Astrocyte (in vitro differentiated cells and primary cell): ENCODE data around the gene ZDHHC11B. TPM values are rescaled to one million over a fixed set of nuclear protein-coding genes. Genes with fewer than 3 reads are reported as not detected.
"Not testable (repeated sequence)": the region's sequence is repeated elsewhere in the genome, so short reads cannot be mapped to it uniquely, and the experiment has no call there.

ENCODE experiments used
- DNase-seq: peaks from one replicate; pipeline ENCODE4 v3.0.0-alpha.2; 2010; ENCODE audit warnings: low read depth
- FAIRE-seq: peaks from 2 replicates; lab custom pipeline; 2011; peaks lifted over from hg19 to GRCh38; lab: Jason Lieb, UNC
- H2AFZ ChIP-seq: 2 replicates; pipeline ENCODE4 v1.6.0; 2012; ENCODE audit warnings: low read depth, low read length, inconsistent platforms
- H3K27ac ChIP-seq: 2 replicates; pipeline ENCODE4 v1.5.1; 2011; ENCODE audit warnings: low read depth, low read length, inconsistent platforms
- H3K27me3 ChIP-seq: 2 replicates; pipeline ENCODE4 v1.6.0; 2011; ENCODE audit warnings: low read length, inconsistent platforms; ENCODE audit not compliant: insufficient read depth
- H3K36me3 ChIP-seq: 2 replicates; pipeline ENCODE4 v1.5.1; 2011; ENCODE audit warnings: low read length, inconsistent platforms; ENCODE audit not compliant: insufficient read depth
- H3K4me1 ChIP-seq: 2 replicates; pipeline ENCODE4 v1.5.1; 2011; ENCODE audit warnings: low read length, inconsistent platforms; ENCODE audit not compliant: insufficient read depth
- H3K4me2 ChIP-seq: 2 replicates; pipeline ENCODE4 v1.6.0; 2012; ENCODE audit warnings: low read length, inconsistent platforms
- H3K4me3 ChIP-seq: 2 replicates; pipeline ENCODE4 v1.5.1; 2011; ENCODE audit warnings: low read depth, mild to moderate bottlenecking, low read length, inconsistent platforms; ENCODE audit not compliant: insufficient read depth
- H3K79me2 ChIP-seq: 2 replicates; pipeline ENCODE4 v1.6.0; 2012; ENCODE audit warnings: mild to moderate bottlenecking, low read length, inconsistent platforms; ENCODE audit not compliant: insufficient read depth
- H3K9ac ChIP-seq: 2 replicates; pipeline ENCODE4 v1.6.0; 2012; ENCODE audit warnings: mild to moderate bottlenecking, low read length, inconsistent platforms
- H3K9me3 ChIP-seq: 2 replicates; pipeline ENCODE4 v1.5.1; 2012; ENCODE audit warnings: low read depth, mild to moderate bottlenecking, low read length, inconsistent platforms; ENCODE audit not compliant: insufficient read depth
- H4K20me1 ChIP-seq: 2 replicates; pipeline ENCODE4 v1.6.0; 2012; ENCODE audit warnings: low read length, inconsistent platforms; ENCODE audit not compliant: insufficient read depth
- H3K27ac Mint-ChIP-seq: one replicate; pipeline ENCODE4 v1.8.0; 2021; ENCODE audit warnings: mild to moderate bottlenecking, mixed read lengths; ENCODE audit not compliant: unreplicated experiment
- H3K27me3 Mint-ChIP-seq: one replicate; pipeline ENCODE4 v1.8.0; 2021; ENCODE audit warnings: low read depth, mixed read lengths; ENCODE audit not compliant: unreplicated experiment
- H3K36me3 Mint-ChIP-seq: one replicate; pipeline ENCODE4 v1.8.0; 2021; ENCODE audit warnings: low read depth, mixed read lengths; ENCODE audit not compliant: unreplicated experiment
- H3K4me1 Mint-ChIP-seq: one replicate; pipeline ENCODE4 v1.8.0; 2021; ENCODE audit warnings: low read depth, mixed read lengths; ENCODE audit not compliant: unreplicated experiment
- H3K4me3 Mint-ChIP-seq: one replicate; pipeline ENCODE4 v1.8.0; 2021; ENCODE audit warnings: mild to moderate bottlenecking, moderate library complexity, mixed read lengths; ENCODE audit not compliant: unreplicated experiment
- H3K9me3 Mint-ChIP-seq: one replicate; pipeline ENCODE4 v1.8.0; 2021; ENCODE audit warnings: mild to moderate bottlenecking, mixed read lengths; ENCODE audit not compliant: unreplicated experiment
- CTCF ChIP-seq: IDR thresholded peaks from 2 replicates; pipeline ENCODE4 v1.5.1; 2011; ENCODE audit warnings: low read depth, mild to moderate bottlenecking, inconsistent platforms, low read length, moderate library complexity; ENCODE audit not compliant: insufficient read depth
- EZH2 ChIP-seq: IDR thresholded peaks from 2 replicates; pipeline ENCODE4 v1.6.1; 2012; ENCODE audit warnings: mild to moderate bottlenecking, low read length, inconsistent platforms; ENCODE audit not compliant: insufficient read depth
- total RNA-seq: library from RNA; stranded (reverse); gene quantifications from 2 replicates; pipeline ENCODE4 v1.2.1, GENCODE V29; 2021

The ZDHHC11B gene
- total RNA-seq, 1 donor from 2014 or later, result 0.23 TPM

DNA sequence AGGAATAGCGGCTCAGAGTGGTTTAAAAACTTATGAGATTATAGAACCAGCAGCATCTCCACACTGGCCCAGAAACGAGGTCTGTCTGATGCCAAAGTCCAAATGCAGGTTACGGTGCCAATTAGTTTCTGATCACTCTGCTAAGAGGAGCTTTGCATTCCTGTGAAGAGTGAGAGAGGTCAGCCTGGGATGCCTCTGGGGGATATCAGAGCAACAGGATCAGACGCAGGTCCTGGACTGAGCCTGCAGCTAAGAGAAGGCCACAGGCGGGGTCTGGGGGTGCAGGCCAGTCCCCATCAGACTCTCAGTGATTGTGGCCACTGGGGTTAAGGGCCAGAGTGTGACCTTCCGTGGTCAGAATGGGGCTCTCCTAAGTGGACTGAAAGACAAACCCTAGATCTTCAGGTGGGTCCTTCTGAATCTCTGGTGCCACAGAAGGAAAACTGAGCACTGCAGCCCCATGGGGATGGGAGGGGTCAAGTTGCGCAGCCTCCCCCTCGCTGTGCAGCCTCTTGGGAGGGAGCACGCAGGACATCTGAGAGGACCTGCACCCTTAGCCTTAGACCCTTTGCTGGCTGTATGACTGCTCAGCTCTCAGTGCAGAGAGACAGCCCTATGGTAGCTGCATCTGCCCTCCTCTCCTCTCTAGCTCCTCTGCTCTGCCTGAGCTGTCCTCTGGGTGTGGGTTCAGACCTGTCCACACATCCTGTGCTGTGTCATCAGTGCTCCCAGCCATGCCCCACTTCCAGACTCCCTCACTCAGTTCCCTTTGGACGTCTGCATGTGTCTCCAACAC lies 23.4 kb upstream of the ZDHHC11B start:
- H3K9me3 ChIP-seq, DNase-seq, H3K36me3 Mint-ChIP-seq, H2AFZ ChIP-seq, H3K9ac ChIP-seq, H3K27me3 ChIP-seq, H3K4me1 ChIP-seq, H3K4me2 ChIP-seq, H4K20me1 ChIP-seq, H3K36me3 ChIP-seq, H3K4me1 Mint-ChIP-seq, H3K4me3 ChIP-seq, FAIRE-seq, H3K4me3 Mint-ChIP-seq, H3K9me3 Mint-ChIP-seq, H3K79me2 ChIP-seq, H3K27me3 Mint-ChIP-seq, H3K27ac ChIP-seq, H3K27ac Mint-ChIP-seq: not testable (repeated sequence)

DNA sequence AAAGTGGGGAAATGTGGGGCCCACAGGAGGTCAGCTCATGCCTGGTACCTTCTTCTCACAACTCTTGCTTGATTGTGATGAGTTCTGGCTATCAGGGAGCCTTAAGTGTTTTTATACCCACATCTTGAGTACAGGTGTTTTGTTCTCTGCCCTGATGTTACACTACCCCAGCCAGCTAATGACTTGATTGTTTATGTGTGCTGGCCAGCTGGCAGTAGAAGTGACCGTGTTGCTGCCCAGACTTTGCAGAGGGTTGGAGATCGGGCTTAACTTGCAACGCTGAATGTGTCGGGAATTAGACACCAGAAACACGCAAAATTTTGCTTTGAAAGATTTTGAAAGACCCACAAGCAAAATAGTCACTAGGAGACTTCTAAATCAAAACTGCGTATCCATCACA lies 16.9 kb upstream of the ZDHHC11B start:
- H3K27me3 ChIP-seq, result no peaks in the 10 kb centered on the region
- no peaks in the 10 kb centered on the region for H3K9me3 ChIP-seq
- Mint-ChIP-seq H3K9me3 (peaks cover 8% of the 10 kb centered on the region), H3K4me3 (no peak overlapping the region), H3K36me3 (peaks cover 23% of the 10 kb centered on the region), H3K27ac (no peak overlapping the region), H3K4me1 (no peaks in the 10 kb centered on the region), H3K27me3 (no peaks in the 10 kb centered on the region)
- H3K27ac ChIP-seq, result no peak overlapping the region
- DNase-seq (no peak), FAIRE-seq (no peak)
- H3K79me2 ChIP-seq, result no peaks in the 10 kb centered on the region
- H3K4me2 ChIP-seq, result no peak overlapping the region
- no peaks in the 10 kb centered on the region for H3K4me1 ChIP-seq
- H3K36me3 ChIP-seq, result no peaks in the 10 kb centered on the region
- no peak overlapping the region for H2AFZ ChIP-seq
- no peak overlapping the region for H3K4me3 ChIP-seq
- H4K20me1 ChIP-seq, result no peaks in the 10 kb centered on the region
- no peak overlapping the region for H3K9ac ChIP-seq
- no peak for TF ChIP-seq EZH2
- no peak for TF ChIP-seq CTCF

DNA sequence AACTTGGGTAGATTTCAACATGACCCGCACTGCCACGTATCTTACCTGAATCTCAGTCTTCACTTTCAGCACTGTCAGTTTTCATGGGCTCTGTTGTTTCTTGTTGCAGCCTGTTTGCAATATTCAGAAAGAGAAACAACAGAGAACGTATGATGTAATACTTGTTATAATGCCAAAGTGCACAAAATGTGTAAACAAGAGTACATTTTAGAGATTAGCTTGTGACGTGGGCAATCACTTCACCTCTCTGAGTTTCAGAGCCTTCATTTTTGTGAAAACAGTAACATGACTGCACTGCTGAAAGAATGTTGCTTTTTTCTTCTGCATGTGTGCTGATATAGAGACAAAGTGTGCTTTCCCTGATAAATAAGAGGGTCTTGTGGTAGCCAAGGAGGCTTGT lies 16.5 kb upstream of the ZDHHC11B start:
- H3K27me3 Mint-ChIP-seq, H3K9me3 ChIP-seq, H3K9ac ChIP-seq, H3K79me2 ChIP-seq, H3K4me2 ChIP-seq, H2AFZ ChIP-seq, H3K27me3 ChIP-seq, H3K4me1 Mint-ChIP-seq, H3K4me3 ChIP-seq, FAIRE-seq, H3K27ac ChIP-seq, H3K36me3 ChIP-seq, H4K20me1 ChIP-seq, H3K9me3 Mint-ChIP-seq, H3K27ac Mint-ChIP-seq, DNase-seq, H3K4me1 ChIP-seq, H3K4me3 Mint-ChIP-seq: not testable (repeated sequence)
- H3K36me3 Mint-ChIP-seq, result peaks cover 23% of the 10 kb centered on the region

- H3K4me3 Mint-ChIP-seq, DNase-seq, H3K9me3 ChIP-seq, H3K4me1 ChIP-seq, H3K4me2 ChIP-seq, H4K20me1 ChIP-seq, H3K79me2 ChIP-seq, FAIRE-seq, H3K27me3 ChIP-seq, H2AFZ ChIP-seq, H3K4me3 ChIP-seq, H3K27me3 Mint-ChIP-seq, H3K27ac Mint-ChIP-seq, H3K9ac ChIP-seq, H3K27ac ChIP-seq, H3K36me3 ChIP-seq, H3K4me1 Mint-ChIP-seq: not testable (repeated sequence)
- peaks cover 14% of the 10 kb centered on the region for H3K9me3 Mint-ChIP-seq
- H3K36me3 Mint-ChIP-seq, result peaks cover 33% of the 10 kb centered on the region
These were observed 14.1 kb upstream of the ZDHHC11B start for GRCh38 chr5:798505-799138.

DNA sequence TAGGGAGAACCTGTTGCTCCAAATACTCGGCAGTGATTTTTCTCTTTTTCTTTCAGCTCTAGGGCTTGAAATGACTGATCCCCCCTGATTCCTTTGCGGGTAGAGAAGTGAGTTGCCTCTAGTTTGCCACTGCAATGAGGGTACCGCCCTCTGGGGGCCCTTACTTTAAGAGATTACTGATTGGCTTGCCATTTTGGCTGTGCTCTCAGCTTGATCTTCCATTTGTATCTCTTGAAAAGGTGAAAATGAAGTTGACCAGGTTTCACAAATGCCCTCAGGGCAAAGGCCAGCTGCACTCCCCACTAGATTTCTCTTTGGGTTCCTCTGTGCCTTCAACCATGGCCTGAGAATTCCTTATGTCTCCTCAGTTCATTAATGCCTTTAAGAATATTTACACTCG lies 13.5 kb upstream of the ZDHHC11B start:
- H3K4me3 Mint-ChIP-seq, H3K27me3 ChIP-seq, H3K9me3 ChIP-seq, FAIRE-seq, H3K4me1 Mint-ChIP-seq, H3K36me3 ChIP-seq, H3K9ac ChIP-seq, H3K27ac Mint-ChIP-seq, H3K27me3 Mint-ChIP-seq, H3K4me2 ChIP-seq, DNase-seq, H2AFZ ChIP-seq, H3K27ac ChIP-seq, H3K4me3 ChIP-seq, H3K4me1 ChIP-seq, H4K20me1 ChIP-seq, H3K79me2 ChIP-seq: not testable (repeated sequence)
- Mint-ChIP-seq H3K9me3 (peaks cover 13% of the 10 kb centered on the region), H3K36me3 (peaks cover 32% of the 10 kb centered on the region)
